ENCODE measurements around the gene KCNIP4. TPM values are rescaled to one million over a fixed set of nuclear protein-coding genes. Genes with fewer than 3 reads are reported as not detected.

The KCNIP4 gene
- total RNA-seq, 4 donors from 2014 or later = 1.3 to 11.1 TPM; not detected in 2

GRCh38 chr4:20679951-20680350 lies 1268.6 kb downstream of the KCNIP4 start:
- Histone ChIP-seq H3K27me3 (no peaks in the 10 kb centered on the region), H3K4me1 (no peaks in the 10 kb centered on the region), H3K36me3 (no peaks in the 10 kb centered on the region), H3K9me3 (no peaks in the 10 kb centered on the region), H3K4me3 (no peak overlapping the region), H3K27ac (no peak overlapping the region)
- TF ChIP-seq POLR2A (IDR thresholded peaks at IDR 0.05) (no peak), CTCF (IDR thresholded peaks at IDR 0.05) (no peak)
- intact Hi-C loops (cut with DNase I; ENCODE audit: low total_unique reads) = no loop called here
- no peak for DNase-seq

Small RNA genes lying within 50 kb of the gene (microRNA-seq; reads per million reads assigned to microRNA genes)
- 6.9 reads per million, percentile 11 among the genes with 10 or more reads in this experiment for gene MIR7978 (ENCODE audit: borderline microRNAs expressed, borderline replicate concordance)
